ENCODE data around the gene CRISP2. TPM values are rescaled to one million over a fixed set of nuclear protein-coding genes. Genes with fewer than 3 reads are reported as not detected.

The CRISP2 gene
- total and polyA plus RNA-seq, 9 of the 15 experiments (the other 6 are each of a cell fraction or from before 2014, with no cell fraction given) = not detected

DNA sequence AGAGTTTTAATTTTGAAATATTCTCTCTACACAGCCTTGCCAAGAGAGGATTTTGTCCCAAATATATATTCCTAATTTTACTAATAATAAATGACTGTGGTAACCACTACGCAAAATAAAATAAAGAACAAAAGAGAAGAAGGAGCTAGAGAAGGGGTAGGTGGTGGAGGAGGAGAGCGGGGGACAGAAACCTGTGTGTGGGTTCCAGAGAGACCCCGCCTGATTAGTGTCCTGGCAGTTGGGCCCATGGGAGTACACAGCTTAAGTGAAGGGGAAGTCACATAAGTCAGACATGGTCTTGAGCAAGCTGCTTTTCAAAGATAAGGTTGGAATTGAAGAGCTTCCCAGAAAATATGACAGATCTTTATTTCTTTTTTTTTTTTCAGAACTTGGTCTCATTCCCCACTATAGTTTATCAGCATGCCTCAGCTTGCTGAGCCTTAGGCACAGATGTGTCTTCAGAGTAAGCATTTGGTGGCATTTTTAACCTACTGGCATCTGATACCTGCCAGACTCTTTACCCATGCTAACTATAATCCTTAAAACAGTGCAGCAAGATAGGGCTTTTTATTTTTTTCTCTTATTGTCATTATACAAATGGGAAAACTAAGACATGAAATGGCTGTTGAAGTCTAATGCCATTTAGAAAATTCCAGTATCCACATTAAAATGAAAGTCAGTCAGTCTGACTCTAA lies 67.1 kb downstream of the CRISP2 start (continued):
- TF ChIP-seq, protein P1, sequence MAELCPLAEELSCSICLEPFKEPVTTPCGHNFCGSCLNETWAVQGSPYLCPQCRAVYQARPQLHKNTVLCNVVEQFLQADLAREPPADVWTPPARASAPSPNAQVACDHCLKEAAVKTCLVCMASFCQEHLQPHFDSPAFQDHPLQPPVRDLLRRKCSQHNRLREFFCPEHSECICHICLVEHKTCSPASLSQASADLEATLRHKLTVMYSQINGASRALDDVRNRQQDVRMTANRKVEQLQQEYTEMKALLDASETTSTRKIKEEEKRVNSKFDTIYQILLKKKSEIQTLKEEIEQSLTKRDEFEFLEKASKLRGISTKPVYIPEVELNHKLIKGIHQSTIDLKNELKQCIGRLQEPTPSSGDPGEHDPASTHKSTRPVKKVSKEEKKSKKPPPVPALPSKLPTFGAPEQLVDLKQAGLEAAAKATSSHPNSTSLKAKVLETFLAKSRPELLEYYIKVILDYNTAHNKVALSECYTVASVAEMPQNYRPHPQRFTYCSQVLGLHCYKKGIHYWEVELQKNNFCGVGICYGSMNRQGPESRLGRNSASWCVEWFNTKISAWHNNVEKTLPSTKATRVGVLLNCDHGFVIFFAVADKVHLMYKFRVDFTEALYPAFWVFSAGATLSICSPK (IDR thresholded peaks at IDR 0.05; ENCODE audit: borderline replicate concordance) = no peak
- TF ChIP-seq XRCC5 (IDR thresholded peaks at IDR 0.05; ENCODE audit: low read depth, low read length) (no peak), CCNT2 (IDR thresholded peaks at IDR 0.05; ENCODE audit: borderline replicate concordance, extremely low read depth, insufficient read length, low read depth, low read length) (peak; percentile 99), ZFP36 (IDR thresholded peaks at IDR 0.05; ENCODE audit: low read depth, low read length, partially characterized antibody) (no peak), CBX3 (IDR thresholded peaks at IDR 0.05; ENCODE audit: borderline replicate concordance in 1 of 2, low read length in 2 of 2) (peak in 1 of 2 experiments; percentile 81; a peak in 1 of 3 replicates), FOSL1 (tag; conservative IDR thresholded peaks at IDR 0.05) (peak; percentile 90), MYBL2 (IDR thresholded peaks at IDR 0.05; ENCODE audit: low read depth) (peak; percentile 74), MYBL2 (CRISPR knock-in tag; IDR thresholded peaks at IDR 0.05; ENCODE audit: borderline replicate concordance) (no peak), MECOM (CRISPR knock-in tag; IDR thresholded peaks at IDR 0.05) (no peak), MAFG (tag; conservative IDR thresholded peaks at IDR 0.05) (peak; percentile 48; the same call in 1 of the 2 replicates), HDAC8 (tag; IDR thresholded peaks at IDR 0.05) (no peak), MCM5 (IDR thresholded peaks at IDR 0.05; ENCODE audit: low read depth) (no peak), TSC22D4 (tag; IDR thresholded peaks at IDR 0.05) (no peak), SMARCE1 (IDR thresholded peaks at IDR 0.05) (peak; percentile 100), ZNF217 (CRISPR knock-in tag; IDR thresholded peaks at IDR 0.05) (no peak), ZNF766 (CRISPR knock-in tag; conservative IDR thresholded peaks at IDR 0.05) (peak; percentile 91), NR2C2 (CRISPR knock-in tag; IDR thresholded peaks at IDR 0.05) (no peak), NR2C2 (tag; IDR thresholded peaks at IDR 0.05) (peak; percentile 51), ZSCAN32 (CRISPR knock-in tag; IDR thresholded peaks at IDR 0.05) (no peak), ZNF696 (CRISPR knock-in tag; conservative IDR thresholded peaks at IDR 0.05) (no peak), NR2C1 (IDR thresholded peaks at IDR 0.05) (no peak), NR2C1 (tag; IDR thresholded peaks at IDR 0.05) (0 out of 2 replicates have a peak, but pooled peaks have one; percentile 22), PCBP1 (IDR thresholded peaks at IDR 0.05; ENCODE audit: low read depth, low read length, poor library complexity, severe bottlenecking) (no peak), BRF1 (IDR thresholded peaks at IDR 0.05; ENCODE audit: borderline replicate concordance, extremely low read depth, insufficient read length) (no peak), FOXA1 (IDR thresholded peaks at IDR 0.05; ENCODE audit: borderline replicate concordance) (no peak), SIN3B (IDR thresholded peaks at IDR 0.05; ENCODE audit: low read depth) (no peak), DPF2 (IDR thresholded peaks at IDR 0.05) (peak; percentile 100), ETV1 (tag; conservative IDR thresholded peaks at IDR 0.05; ENCODE audit: low read depth) (peak; percentile 94)
- TF ChIP-seq, protein P2, sequence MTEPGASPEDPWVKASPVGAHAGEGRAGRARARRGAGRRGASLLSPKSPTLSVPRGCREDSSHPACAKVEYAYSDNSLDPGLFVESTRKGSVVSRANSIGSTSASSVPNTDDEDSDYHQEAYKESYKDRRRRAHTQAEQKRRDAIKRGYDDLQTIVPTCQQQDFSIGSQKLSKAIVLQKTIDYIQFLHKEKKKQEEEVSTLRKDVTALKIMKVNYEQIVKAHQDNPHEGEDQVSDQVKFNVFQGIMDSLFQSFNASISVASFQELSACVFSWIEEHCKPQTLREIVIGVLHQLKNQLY (CRISPR knock-in tag; conservative IDR thresholded peaks at IDR 0.05) = no peak
